Ovary (tissue), 9 donors: Measurements from ENCODE around the gene DCAF11. TPM values are rescaled to one million over a fixed set of nuclear protein-coding genes. Genes with fewer than 3 reads are reported as not detected.

Source experiments
- DNase-seq, 5 donors: peaks; one replicate each; pipeline ENCODE4 v3.0.0-alpha.2; 2019 to 2020
- H3K27ac ChIP-seq, 2 donors: fragments of 200-600 bp; one replicate each; pipeline versions ENCODE4 v1.5.1 to v1.8.0; 2019 to 2022
- H3K27me3 ChIP-seq: fragments of 200-600 bp; one replicate; pipeline ENCODE4 v1.8.0; 2022
- H3K36me3 ChIP-seq: fragments of 200-600 bp; sonication (generic); one replicate; pipeline ENCODE4 v1.5.1; 2019
- H3K4me1 ChIP-seq: one replicate; pipeline ENCODE4 v1.8.1; 2013; ENCODE audit warnings: mild to moderate bottlenecking, moderate library complexity; ENCODE audit not compliant: insufficient read depth
- H3K4me3 ChIP-seq: fragments of 200-600 bp; sonication (generic); one replicate; pipeline ENCODE4 v1.5.1; 2017
- H3K9me3 ChIP-seq, 2 donors: fragments of 200-600 bp in 1 of 2; sonication (generic) in 1 of 2; one replicate each; pipeline versions ENCODE4 v1.5.1 to v1.8.1; 2013 to 2019; ENCODE audit warnings: mild to moderate bottlenecking in 1 of 2, moderate library complexity in 1 of 2
- EP300 ChIP-seq: sonication (generic); formaldehyde crosslinking; IDR thresholded peaks from one replicate; pipeline ENCODE4 v1.6.1; 2017; ENCODE audit warnings: antibody characterized with exemption
- POLR2A ChIP-seq: fragments of 450-650 bp; IDR thresholded peaks from one replicate; pipeline ENCODE4 v1.6.1; 2017; ENCODE audit warnings: antibody characterized with exemption, mild to moderate bottlenecking, moderate library complexity
- WGBS, 3 donors: extraction: QIAGEN DNeasy Blood & Tissue Kit in 1 of 3; methylation state at CpG; one replicate each; pipeline versions ENCODE4 v1.1.5 to v1.1.7; 2013 to 2017; 5-methylcytosine and 5-hydroxymethylcytosine counted together
- intact Hi-C, 4 donors: fragments of 100-400 bp; cut with DNase I; formaldehyde crosslinking; loops; one replicate each; pipeline versions ENCODE4 v1.11.0 to v1.15.1; 2022 to 2023
- polyA plus RNA-seq, 2 donors: library from polyadenylated mRNA; stranded (reverse); fragments of 200-250 nt in 1 of 2; fragments of 350-450 nt in 1 of 2; fragmentation: Illumina TruSeq in 1 of 2; extraction: RNeasy Lipid Tissue Mini Kit (QIAGEN cat#74804) in 1 of 2; gene quantifications; one replicate each; pipeline ENCODE4 v1.2.3, GENCODE V29; 2013 to 2014
- total RNA-seq, 7 donors: library from RNA; depleted of rRNA in 2 of 7; stranded (reverse); fragments of >200 nt in 2 of 7; fragmentation: NEBNext Ultra II Directional in 3 of 7; extraction: Animal tissue kit (Norgen Biotek cat#: 25700) in 3 of 7; gene quantifications; one replicate each; pipeline versions ENCODE4 v1.1.0 to v1.2.4, GENCODE V29; 2016 to 2023
- TF ChIP-seq, protein P1 (sequence below), 3 donors: fragments of 450-650 bp in 2 of 3; fragments of 200-600 bp in 1 of 3; IDR thresholded peaks; one replicate each; pipeline versions ENCODE4 v1.5.1 to v1.8.0; 2016 to 2022; ENCODE audit warnings: antibody characterized with exemption in 3 of 3, mild to moderate bottlenecking in 1 of 3
- donor health status: DM: no; HTN: no; CAD: no; lungs with moderate emphysema.
- donor health status: DM: no; HTN: no; CAD: no.
- donor health status: Bipolar disorder and iron deficiency.
- donor health status: DM: yes; HTN: yes; CAD: no.
- donor health status: DM: no; HTN: no; CAD: no.
- donor health status: DM: yes; HTN: yes; CAD: no.

The DCAF11 gene
- total and polyA plus RNA-seq, 9 donors: 34.7 to 71.4 (median 51.5) TPM

DNA sequence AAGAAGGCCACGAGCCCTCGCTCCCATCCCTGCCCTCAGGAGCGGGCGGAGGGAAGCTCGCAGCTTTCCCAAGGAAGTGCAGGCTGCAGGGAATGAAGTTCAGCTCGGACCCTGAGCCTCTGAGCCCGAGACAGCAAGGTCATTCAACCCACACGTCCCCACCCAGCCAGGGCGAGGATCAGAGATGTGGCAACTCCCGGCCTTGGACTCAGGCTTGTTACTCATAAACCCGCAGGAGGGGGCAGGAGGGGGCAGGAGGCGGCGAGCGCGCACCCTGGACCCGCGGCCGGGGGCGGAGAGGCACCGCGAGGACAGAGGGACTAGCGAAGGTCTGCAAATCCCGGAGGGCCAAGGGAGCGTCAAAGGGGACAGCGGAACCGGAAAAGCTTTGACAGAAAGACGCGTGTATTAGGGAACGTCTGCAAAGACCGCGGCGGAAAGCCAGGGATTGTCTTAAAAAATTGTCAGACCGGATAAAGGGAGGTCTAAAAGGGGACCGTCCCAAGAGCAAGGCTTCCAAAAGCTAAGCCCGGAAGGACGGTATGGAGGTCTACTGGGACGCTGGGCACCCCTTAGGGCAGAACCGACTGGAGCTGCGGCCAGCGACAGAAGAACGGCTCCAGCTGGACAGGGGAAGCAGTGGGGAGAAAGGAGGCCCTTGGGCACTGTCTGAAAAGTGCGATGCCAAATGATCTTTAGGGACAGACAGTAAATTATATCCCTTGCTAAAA is 611 bp upstream of the DCAF11 start:
- intact Hi-C loops: loop anchor here in 1 of 4 donors (2.0 kb wide), 1 partner anchor 27 kb away; the partner anchor contains the start of gene EMC9
- Histone ChIP-seq H3K4me3 (peak overlapping the region; percentile 84), H3K4me1 (peaks cover 6% of the 10 kb centered on the region), H3K27me3 (no peaks in the 10 kb centered on the region), H3K36me3 (peaks cover 8% of the 10 kb centered on the region), H3K9me3 (no peaks in the 10 kb centered on the region), H3K27ac (peak overlapping the region; percentile 97 to 100)
- TF ChIP-seq, protein P1, sequence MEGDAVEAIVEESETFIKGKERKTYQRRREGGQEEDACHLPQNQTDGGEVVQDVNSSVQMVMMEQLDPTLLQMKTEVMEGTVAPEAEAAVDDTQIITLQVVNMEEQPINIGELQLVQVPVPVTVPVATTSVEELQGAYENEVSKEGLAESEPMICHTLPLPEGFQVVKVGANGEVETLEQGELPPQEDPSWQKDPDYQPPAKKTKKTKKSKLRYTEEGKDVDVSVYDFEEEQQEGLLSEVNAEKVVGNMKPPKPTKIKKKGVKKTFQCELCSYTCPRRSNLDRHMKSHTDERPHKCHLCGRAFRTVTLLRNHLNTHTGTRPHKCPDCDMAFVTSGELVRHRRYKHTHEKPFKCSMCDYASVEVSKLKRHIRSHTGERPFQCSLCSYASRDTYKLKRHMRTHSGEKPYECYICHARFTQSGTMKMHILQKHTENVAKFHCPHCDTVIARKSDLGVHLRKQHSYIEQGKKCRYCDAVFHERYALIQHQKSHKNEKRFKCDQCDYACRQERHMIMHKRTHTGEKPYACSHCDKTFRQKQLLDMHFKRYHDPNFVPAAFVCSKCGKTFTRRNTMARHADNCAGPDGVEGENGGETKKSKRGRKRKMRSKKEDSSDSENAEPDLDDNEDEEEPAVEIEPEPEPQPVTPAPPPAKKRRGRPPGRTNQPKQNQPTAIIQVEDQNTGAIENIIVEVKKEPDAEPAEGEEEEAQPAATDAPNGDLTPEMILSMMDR (IDR thresholded peaks at IDR 0.05): peak in 1 of 3 donors; percentile 7
- TF ChIP-seq EP300 (no peak), POLR2A (peak; percentile 41)
- peak; percentile 79 to 91 (median 85) for DNase-seq
- whole genome bisulfite sequencing, 3 donors: 0% methylated on average over 42 of the region's 42 CpGs

DNA sequence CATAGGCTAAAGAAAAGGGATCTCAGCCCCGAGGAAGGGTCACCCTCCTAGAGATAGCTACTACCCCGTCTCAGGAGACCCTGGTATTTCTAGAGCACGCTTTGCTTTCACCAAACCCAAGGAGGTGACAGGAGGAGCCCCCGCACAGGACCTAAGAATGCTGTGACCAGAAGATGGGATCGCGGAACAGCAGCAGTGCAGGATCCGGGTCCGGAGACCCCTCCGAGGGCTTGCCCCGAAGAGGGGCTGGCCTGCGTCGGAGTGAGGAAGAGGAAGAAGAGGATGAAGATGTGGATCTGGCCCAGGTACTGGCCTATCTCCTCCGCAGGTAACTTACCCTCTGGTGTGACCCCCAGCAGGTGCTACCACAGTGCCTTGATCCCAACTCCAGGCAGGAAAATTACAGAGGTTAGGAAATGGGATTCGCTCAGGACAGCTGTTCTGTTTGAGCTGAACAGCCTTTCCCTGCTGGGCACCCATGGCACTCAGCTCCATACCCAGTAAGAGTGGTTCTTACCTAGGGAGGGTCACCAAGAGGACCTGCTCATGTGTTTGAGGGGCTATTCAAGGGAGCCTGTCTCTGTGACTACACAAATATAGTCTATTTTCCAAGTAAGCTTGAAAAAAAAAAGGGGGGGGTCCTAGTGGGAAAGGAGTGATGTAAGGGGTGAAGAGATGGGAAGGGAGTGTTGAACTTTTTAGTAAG is 998 bp downstream of the DCAF11 start:
- DNase-seq: peak in 3 of 5 donors; percentile 38 to 58 (median 56)
- TF ChIP-seq, protein P1 (IDR thresholded peaks at IDR 0.05): no peak
- TF ChIP-seq POLR2A (no peak), EP300 (no peak)
- Histone ChIP-seq H3K4me1 (peaks cover 6% of the 10 kb centered on the region), H3K36me3 (peaks cover 8% of the 10 kb centered on the region), H3K27ac (peak overlapping the region; percentile 43 to 100), H3K9me3 (no peaks in the 10 kb centered on the region), H3K4me3 (peak overlapping the region; percentile 84), H3K27me3 (no peaks in the 10 kb centered on the region)
- WGBS, 3 donors: 2 to 4% (median 2%) methylated on average over 14 of the region's 14 CpGs
- intact Hi-C loops: loop anchor here in 1 of 4 donors (2.0 kb wide), 1 partner anchor 25 kb away; the partner anchor contains the start of gene EMC9

DNA sequence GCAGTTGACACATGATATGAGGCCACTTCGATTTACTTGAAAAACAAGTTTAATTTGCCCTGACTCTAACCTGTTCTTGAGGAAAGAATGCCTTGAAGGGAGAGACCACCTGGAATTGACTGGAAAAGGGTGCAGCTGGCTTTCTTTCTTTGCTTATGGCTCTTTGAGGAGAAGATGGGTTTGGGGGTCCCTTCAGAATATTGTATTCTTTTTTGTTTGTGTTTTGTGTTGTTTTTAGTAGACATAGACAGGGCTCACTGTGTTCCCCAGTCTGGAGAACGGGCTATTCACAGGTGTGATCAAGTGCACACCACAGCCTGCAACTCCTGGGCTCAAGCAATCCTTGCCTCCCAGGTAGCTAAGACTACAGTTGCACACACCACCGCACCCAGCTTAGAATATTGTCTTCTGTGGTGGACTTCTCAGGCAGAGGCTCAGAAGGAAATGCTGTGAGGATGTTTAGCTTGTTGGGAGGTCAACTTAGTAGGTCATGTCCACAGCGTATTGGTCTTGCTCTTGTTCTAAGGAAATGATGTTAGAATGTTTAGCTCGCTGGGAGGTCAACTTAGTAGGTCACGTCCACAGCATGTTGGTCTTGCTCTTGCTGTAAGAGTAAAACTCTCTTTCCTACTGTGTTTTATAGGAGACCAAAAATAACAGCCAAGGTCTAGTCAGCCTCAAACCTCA is 1.7 kb downstream of the DCAF11 start:
- no peaks in the 10 kb centered on the region for H3K9me3 ChIP-seq
- peaks cover 8% of the 10 kb centered on the region for H3K36me3 ChIP-seq
- WGBS, 3 donors: 82 to 88% (median 83%) methylated on average over 6 of the region's 6 CpGs
- H3K4me1 ChIP-seq: peaks cover 6% of the 10 kb centered on the region
- H3K4me3 ChIP-seq: peak overlapping the region; percentile 84
- intact Hi-C loops: no loop called here
- no peaks in the 10 kb centered on the region for H3K27me3 ChIP-seq
- TF ChIP-seq EP300 (no peak), POLR2A (no peak)
- TF ChIP-seq, protein P1 (IDR thresholded peaks at IDR 0.05): no peak
- DNase-seq: peak in 1 of 5 donors; percentile 23
- H3K27ac ChIP-seq: no peak overlapping the region

DNA sequence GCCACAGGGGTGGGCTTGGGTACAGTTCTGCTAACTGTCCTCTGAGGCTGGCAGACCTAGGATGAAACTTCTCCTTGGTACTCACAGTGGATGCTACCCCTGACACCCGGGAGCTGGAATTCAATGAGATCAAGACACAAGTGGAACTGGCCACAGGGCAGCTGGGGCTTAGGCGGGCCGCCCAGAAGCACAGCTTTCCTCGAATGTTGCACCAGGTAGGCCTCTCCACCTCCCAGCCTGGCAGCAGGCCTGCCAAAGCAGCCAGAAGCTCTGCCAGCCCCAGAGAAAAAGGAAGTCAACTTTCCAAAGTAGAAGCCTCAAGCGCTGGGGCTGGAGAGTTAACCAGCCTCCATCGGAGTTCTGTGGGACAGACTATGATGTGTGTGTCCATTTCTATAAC is 2.6 kb downstream of the DCAF11 start:
- TF ChIP-seq POLR2A (no peak), EP300 (no peak)
- TF ChIP-seq, protein P1 (IDR thresholded peaks at IDR 0.05): no peak
- H3K4me1 ChIP-seq: peaks cover 6% of the 10 kb centered on the region
- intact Hi-C loops: no loop called here
- no peak overlapping the region for H3K4me3 ChIP-seq
- no peaks in the 10 kb centered on the region for H3K9me3 ChIP-seq
- no peak overlapping the region for H3K27ac ChIP-seq
- DNase-seq: peak in 1 of 5 donors; percentile 33
- no peaks in the 10 kb centered on the region for H3K27me3 ChIP-seq
- 92 to 96% (median 94%) methylated on average over 6 of the region's 6 CpGs for WGBS, 3 donors
- peaks cover 8% of the 10 kb centered on the region for H3K36me3 ChIP-seq
